ENCODE results near the gene CYP24A1. TPM values are rescaled to one million over a fixed set of nuclear protein-coding genes. Genes with fewer than 3 reads are reported as not detected.

CYP24A1 gene
- total and polyA plus RNA-seq, 2 of the 8 experiments (the other 6 are each of a cell fraction or from before 2014, with no cell fraction given) = not detected

DNA sequence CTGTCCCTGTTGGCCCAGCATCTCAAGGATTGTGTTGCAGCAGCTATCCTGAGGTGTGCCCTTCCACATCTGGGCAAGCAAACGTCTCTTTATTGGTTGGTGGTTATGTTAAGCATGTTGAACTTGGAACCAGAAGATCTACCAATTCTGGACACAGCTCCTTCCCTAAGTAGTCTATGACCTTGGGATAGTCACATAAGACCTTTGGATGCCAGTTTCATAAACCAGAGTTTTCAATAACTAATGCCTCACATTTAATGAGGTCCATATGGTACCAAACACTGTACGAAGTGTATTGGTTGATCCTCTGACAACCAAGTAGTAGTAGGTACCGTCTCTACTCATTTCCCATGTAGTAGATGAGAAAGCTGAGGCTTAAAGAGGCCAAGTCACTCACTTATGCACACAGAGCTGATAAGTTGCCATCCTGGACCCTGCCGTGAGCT, 3.7 kb downstream of the CYP24A1 start (continued):
- no peak for TF ChIP-seq SP1 (IDR thresholded peaks at IDR 0.05; ENCODE audit: low read depth, low read length)
